Measurements from ENCODE around the gene FUBP1.

Gene FUBP1

GRCh38 chr1:78009836-78010235 lies 31.0 kb upstream of the FUBP1 start:
- H3K9me3 ChIP-seq (ENCODE audit: control insufficient read depth, low read length), result no peaks in the 10 kb centered on the region
- H3K4me2 ChIP-seq (ENCODE audit: low read length), result no peak overlapping the region
- H3K36me3 ChIP-seq (ENCODE audit: control insufficient read depth, insufficient read depth, low read length), result no peaks in the 10 kb centered on the region
- H3K79me2 ChIP-seq, result no peaks in the 10 kb centered on the region
- no peak overlapping the region for H3K9ac ChIP-seq
- TF ChIP-seq CTCF (IDR thresholded peaks at IDR 0.05), result no peak
- H2AFZ ChIP-seq, result no peak overlapping the region
- H3K27me3 ChIP-seq (ENCODE audit: control insufficient read depth, insufficient read depth, low read length), result no peaks in the 10 kb centered on the region
- H3K27ac ChIP-seq, result no peak overlapping the region
- no peaks in the 10 kb centered on the region for H3K4me1 ChIP-seq
- H3K4me3 ChIP-seq (ENCODE audit: low read depth, low read length), result no peak overlapping the region

GRCh38 chr1:78009276-78009675 lies 30.4 kb upstream of the FUBP1 start:
- H3K27ac ChIP-seq, result no peak overlapping the region
- H3K4me2 ChIP-seq (ENCODE audit: low read length), result no peak overlapping the region
- no peaks in the 10 kb centered on the region for H3K9me3 ChIP-seq (ENCODE audit: control insufficient read depth, low read length)
- no peaks in the 10 kb centered on the region for H3K79me2 ChIP-seq
- no peak overlapping the region for H2AFZ ChIP-seq
- H3K4me1 ChIP-seq, result no peaks in the 10 kb centered on the region
- no peaks in the 10 kb centered on the region for H3K27me3 ChIP-seq (ENCODE audit: control insufficient read depth, insufficient read depth, low read length)
- TF ChIP-seq CTCF (IDR thresholded peaks at IDR 0.05), result no peak
- no peaks in the 10 kb centered on the region for H3K36me3 ChIP-seq (ENCODE audit: control insufficient read depth, insufficient read depth, low read length)
- no peak overlapping the region for H3K4me3 ChIP-seq (ENCODE audit: low read depth, low read length)
- no peak overlapping the region for H3K9ac ChIP-seq

- Histone ChIP-seq H3K4me1 (no peaks in the 10 kb centered on the region), H3K9me3 (ENCODE audit: control insufficient read depth, low read length) (no peaks in the 10 kb centered on the region), H2AFZ (no peak overlapping the region), H3K36me3 (ENCODE audit: control insufficient read depth, insufficient read depth, low read length) (no peaks in the 10 kb centered on the region), H3K4me2 (ENCODE audit: low read length) (peak overlapping the region; percentile 32), H3K27me3 (ENCODE audit: control insufficient read depth, insufficient read depth, low read length) (no peaks in the 10 kb centered on the region), H3K27ac (no peak overlapping the region), H3K4me3 (ENCODE audit: low read depth, low read length) (peak overlapping the region; percentile 7), H3K79me2 (no peaks in the 10 kb centered on the region), H3K9ac (no peak overlapping the region)
- no peak for TF ChIP-seq CTCF (IDR thresholded peaks at IDR 0.05)
These were observed 28.9 kb upstream of the FUBP1 start for GRCh38 chr1:78007677-78008341.

- Histone ChIP-seq H3K27me3 (ENCODE audit: control insufficient read depth, insufficient read depth, low read length) (no peaks in the 10 kb centered on the region), H3K4me2 (ENCODE audit: low read length) (peak overlapping the region; percentile 95), H3K4me1 (no peaks in the 10 kb centered on the region), H3K4me3 (ENCODE audit: low read depth, low read length) (peak overlapping the region; percentile 96), H2AFZ (no peak overlapping the region), H3K9ac (no peak overlapping the region), H3K36me3 (ENCODE audit: control insufficient read depth, insufficient read depth, low read length) (no peaks in the 10 kb centered on the region), H3K27ac (peak overlapping the region; percentile 93), H3K9me3 (ENCODE audit: control insufficient read depth, low read length) (no peaks in the 10 kb centered on the region), H3K79me2 (no peaks in the 10 kb centered on the region)
- TF ChIP-seq CTCF (IDR thresholded peaks at IDR 0.05), result no peak
These were observed 27.6 kb upstream of the FUBP1 start for GRCh38 chr1:78006521-78006920.

GRCh38 chr1:78005755-78006154 lies 26.9 kb upstream of the FUBP1 start:
- H3K27ac ChIP-seq, result peak overlapping the region; percentile 93
- peak overlapping the region; percentile 95 for H3K4me2 ChIP-seq (ENCODE audit: low read length)
- no peaks in the 10 kb centered on the region for H3K4me1 ChIP-seq
- H2AFZ ChIP-seq, result peak overlapping the region; percentile 87
- no peaks in the 10 kb centered on the region for H3K79me2 ChIP-seq
- no peak for TF ChIP-seq CTCF (IDR thresholded peaks at IDR 0.05)
- H3K27me3 ChIP-seq (ENCODE audit: control insufficient read depth, insufficient read depth, low read length), result no peaks in the 10 kb centered on the region
- peak overlapping the region; percentile 96 for H3K4me3 ChIP-seq (ENCODE audit: low read depth, low read length)
- H3K9ac ChIP-seq, result no peak overlapping the region
- no peaks in the 10 kb centered on the region for H3K9me3 ChIP-seq (ENCODE audit: control insufficient read depth, low read length)
- no peaks in the 10 kb centered on the region for H3K36me3 ChIP-seq (ENCODE audit: control insufficient read depth, insufficient read depth, low read length)

All from parathyroid adenoma (tissue), 2 donors.